GM12864 (cell line): Measurements from ENCODE around the gene CCDC97.

Source experiments
- DNase-seq: peaks from one replicate; pipeline ENCODE4 v3.0.0-alpha.2; 2011; ENCODE audit warnings: low read depth
- H3K4me3 ChIP-seq: 2 replicates; pipeline ENCODE4 v1.5.1; 2011; ENCODE audit warnings: mild to moderate bottlenecking, low read depth, low read length, control low read depth
- CTCF ChIP-seq: IDR thresholded peaks from 2 replicates; pipeline ENCODE4 v1.5.1; 2011; ENCODE audit warnings: low read depth, mild to moderate bottlenecking, moderate library complexity, low read length, control low read depth, inconsistent platforms; ENCODE audit errors: missing control alignments

The CCDC97 gene

GRCh38 chr19:41299046-41299754, 10.8 kb upstream of the CCDC97 start:
- H3K4me3 ChIP-seq, result no peak overlapping the region
- DNase-seq, result no peak
- TF ChIP-seq CTCF, result no peak

GRCh38 chr19:41299755-41300089, 10.2 kb upstream of the CCDC97 start:
- no peak for DNase-seq
- no peak overlapping the region for H3K4me3 ChIP-seq
- TF ChIP-seq CTCF, result no peak

- no peak for TF ChIP-seq CTCF
- no peak for DNase-seq
- H3K4me3 ChIP-seq, result no peak overlapping the region
Observed at GRCh38 chr19:41300555-41300954, 9.4 kb upstream of the CCDC97 start.

- H3K4me3 ChIP-seq, result no peak overlapping the region
- peak; percentile 59 for DNase-seq
- no peak for TF ChIP-seq CTCF
Observed at GRCh38 chr19:41302624-41303351, 7.2 kb upstream of the CCDC97 start.

GRCh38 chr19:41303954-41304353, 6.0 kb upstream of the CCDC97 start:
- H3K4me3 ChIP-seq, result no peak overlapping the region
- no peak for DNase-seq
- no peak for TF ChIP-seq CTCF

GRCh38 chr19:41304706-41305483, 5.1 kb upstream of the CCDC97 start:
- H3K4me3 ChIP-seq, result no peak overlapping the region
- no peak for TF ChIP-seq CTCF
- DNase-seq, result no peak
